ENCODE data around the gene DNAJC22. TPM values are rescaled to one million over a fixed set of nuclear protein-coding genes. Genes with fewer than 3 reads are reported as not detected.

The DNAJC22 gene
- total and polyA plus RNA-seq, 2 of the 13 experiments (the other 11 are each of a cell fraction or from before 2014, with no cell fraction given), result 25.2 to 31.7 TPM

DNA sequence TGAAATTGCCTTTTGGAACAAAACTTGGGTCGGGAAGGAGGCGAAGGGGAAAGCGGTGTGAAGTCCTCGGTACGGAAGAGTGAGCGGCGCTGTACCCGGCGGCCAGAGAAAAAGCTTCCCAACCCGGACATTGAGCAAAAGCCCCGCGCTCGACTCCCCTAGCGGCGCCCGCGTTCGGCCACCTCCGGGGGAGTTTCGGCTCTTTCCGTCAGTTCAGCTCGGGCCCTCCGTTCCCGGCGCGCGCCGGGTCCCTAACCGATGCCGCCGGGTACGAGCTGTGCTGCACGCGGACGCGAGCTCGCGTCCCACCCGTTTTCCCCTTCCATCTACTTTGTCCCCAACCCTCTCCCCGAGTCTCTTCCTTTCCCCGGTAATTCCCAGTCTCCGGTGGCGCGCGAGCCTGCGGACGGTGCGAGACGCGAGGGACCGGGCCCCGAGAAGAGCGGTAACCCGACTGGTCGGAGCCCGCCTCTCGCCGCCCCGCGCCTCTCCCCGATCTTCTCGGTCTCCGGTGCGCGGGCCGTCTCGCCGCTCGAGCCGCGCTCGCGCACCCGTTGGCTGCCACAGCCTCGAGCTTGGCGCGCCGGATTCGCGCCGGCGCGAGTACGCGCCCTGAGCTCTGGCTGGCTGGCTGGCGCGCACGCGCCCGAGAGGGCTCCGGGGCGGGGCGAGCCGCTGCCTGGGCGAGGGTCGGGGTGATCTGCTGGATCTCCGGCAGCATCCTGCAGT is 20.1 kb downstream of the DNAJC22 start (continued):
- TF ChIP-seq, protein P1, sequence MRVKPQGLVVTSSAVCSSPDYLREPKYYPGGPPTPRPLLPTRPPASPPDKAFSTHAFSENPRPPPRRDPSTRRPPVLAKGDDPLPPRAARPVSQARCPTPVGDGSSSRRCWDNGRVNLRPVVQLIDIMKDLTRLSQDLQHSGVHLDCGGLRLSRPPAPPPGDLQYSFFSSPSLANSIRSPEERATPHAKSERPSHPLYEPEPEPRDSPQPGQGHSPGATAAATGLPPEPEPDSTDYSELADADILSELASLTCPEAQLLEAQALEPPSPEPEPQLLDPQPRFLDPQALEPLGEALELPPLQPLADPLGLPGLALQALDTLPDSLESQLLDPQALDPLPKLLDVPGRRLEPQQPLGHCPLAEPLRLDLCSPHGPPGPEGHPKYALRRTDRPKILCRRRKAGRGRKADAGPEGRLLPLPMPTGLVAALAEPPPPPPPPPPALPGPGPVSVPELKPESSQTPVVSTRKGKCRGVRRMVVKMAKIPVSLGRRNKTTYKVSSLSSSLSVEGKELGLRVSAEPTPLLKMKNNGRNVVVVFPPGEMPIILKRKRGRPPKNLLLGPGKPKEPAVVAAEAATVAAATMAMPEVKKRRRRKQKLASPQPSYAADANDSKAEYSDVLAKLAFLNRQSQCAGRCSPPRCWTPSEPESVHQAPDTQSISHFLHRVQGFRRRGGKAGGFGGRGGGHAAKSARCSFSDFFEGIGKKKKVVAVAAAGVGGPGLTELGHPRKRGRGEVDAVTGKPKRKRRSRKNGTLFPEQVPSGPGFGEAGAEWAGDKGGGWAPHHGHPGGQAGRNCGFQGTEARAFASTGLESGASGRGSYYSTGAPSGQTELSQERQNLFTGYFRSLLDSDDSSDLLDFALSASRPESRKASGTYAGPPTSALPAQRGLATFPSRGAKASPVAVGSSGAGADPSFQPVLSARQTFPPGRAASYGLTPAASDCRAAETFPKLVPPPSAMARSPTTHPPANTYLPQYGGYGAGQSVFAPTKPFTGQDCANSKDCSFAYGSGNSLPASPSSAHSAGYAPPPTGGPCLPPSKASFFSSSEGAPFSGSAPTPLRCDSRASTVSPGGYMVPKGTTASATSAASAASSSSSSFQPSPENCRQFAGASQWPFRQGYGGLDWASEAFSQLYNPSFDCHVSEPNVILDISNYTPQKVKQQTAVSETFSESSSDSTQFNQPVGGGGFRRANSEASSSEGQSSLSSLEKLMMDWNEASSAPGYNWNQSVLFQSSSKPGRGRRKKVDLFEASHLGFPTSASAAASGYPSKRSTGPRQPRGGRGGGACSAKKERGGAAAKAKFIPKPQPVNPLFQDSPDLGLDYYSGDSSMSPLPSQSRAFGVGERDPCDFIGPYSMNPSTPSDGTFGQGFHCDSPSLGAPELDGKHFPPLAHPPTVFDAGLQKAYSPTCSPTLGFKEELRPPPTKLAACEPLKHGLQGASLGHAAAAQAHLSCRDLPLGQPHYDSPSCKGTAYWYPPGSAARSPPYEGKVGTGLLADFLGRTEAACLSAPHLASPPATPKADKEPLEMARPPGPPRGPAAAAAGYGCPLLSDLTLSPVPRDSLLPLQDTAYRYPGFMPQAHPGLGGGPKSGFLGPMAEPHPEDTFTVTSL (CRISPR knock-in tag; IDR thresholded peaks at IDR 0.05; ENCODE audit: borderline replicate concordance), result no peak
- TF ChIP-seq KDM3A (CRISPR knock-in tag; IDR thresholded peaks at IDR 0.05; ENCODE audit: low read depth), result no peak
- no peak for TF ChIP-seq SMYD3 (CRISPR knock-in tag; IDR thresholded peaks at IDR 0.05)
- TF ChIP-seq ZNF143 (CRISPR knock-in tag; IDR thresholded peaks at IDR 0.05), result no peak
- no peak for TF ChIP-seq MATR3 (CRISPR knock-in tag; IDR thresholded peaks at IDR 0.05)
- TF ChIP-seq ZBTB21 (CRISPR knock-in tag; IDR thresholded peaks at IDR 0.05), result no peak
- no peak for TF ChIP-seq ZNF326 (CRISPR knock-in tag; IDR thresholded peaks at IDR 0.05; ENCODE audit: borderline replicate concordance)
- TF ChIP-seq, protein P2, sequence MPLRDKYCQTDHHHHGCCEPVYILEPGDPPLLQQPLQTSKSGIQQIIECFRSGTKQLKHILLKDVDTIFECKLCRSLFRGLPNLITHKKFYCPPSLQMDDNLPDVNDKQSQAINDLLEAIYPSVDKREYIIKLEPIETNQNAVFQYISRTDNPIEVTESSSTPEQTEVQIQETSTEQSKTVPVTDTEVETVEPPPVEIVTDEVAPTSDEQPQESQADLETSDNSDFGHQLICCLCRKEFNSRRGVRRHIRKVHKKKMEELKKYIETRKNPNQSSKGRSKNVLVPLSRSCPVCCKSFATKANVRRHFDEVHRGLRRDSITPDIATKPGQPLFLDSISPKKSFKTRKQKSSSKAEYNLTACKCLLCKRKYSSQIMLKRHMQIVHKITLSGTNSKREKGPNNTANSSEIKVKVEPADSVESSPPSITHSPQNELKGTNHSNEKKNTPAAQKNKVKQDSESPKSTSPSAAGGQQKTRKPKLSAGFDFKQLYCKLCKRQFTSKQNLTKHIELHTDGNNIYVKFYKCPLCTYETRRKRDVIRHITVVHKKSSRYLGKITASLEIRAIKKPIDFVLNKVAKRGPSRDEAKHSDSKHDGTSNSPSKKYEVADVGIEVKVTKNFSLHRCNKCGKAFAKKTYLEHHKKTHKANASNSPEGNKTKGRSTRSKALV (CRISPR knock-in tag; IDR thresholded peaks at IDR 0.05), result peak; percentile 57; the same call in 1 of the 2 replicates
- TF ChIP-seq, protein P3, sequence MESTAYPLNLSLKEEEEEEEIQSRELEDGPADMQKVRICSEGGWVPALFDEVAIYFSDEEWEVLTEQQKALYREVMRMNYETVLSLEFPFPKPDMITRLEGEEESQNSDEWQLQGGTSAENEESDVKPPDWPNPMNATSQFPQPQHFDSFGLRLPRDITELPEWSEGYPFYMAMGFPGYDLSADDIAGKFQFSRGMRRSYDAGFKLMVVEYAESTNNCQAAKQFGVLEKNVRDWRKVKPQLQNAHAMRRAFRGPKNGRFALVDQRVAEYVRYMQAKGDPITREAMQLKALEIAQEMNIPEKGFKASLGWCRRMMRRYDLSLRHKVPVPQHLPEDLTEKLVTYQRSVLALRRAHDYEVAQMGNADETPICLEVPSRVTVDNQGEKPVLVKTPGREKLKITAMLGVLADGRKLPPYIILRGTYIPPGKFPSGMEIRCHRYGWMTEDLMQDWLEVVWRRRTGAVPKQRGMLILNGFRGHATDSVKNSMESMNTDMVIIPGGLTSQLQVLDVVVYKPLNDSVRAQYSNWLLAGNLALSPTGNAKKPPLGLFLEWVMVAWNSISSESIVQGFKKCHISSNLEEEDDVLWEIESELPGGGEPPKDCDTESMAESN (CRISPR knock-in tag; conservative IDR thresholded peaks at IDR 0.05), result peak; percentile 66
- peak; percentile 73 for TF ChIP-seq ZNF350 (CRISPR knock-in tag; IDR thresholded peaks at IDR 0.05; ENCODE audit: borderline replicate concordance, low read depth)
- peak; percentile 86 for TF ChIP-seq ZNF430 (CRISPR knock-in tag; IDR thresholded peaks at IDR 0.05)
- TF ChIP-seq REXO4 (CRISPR knock-in tag; IDR thresholded peaks at IDR 0.05; ENCODE audit: borderline replicate concordance), result no peak
- no peak for TF ChIP-seq ZNF282 (IDR thresholded peaks at IDR 0.05; ENCODE audit: partially characterized antibody)
- 0 out of 2 replicates have a peak, but pooled peaks have one; percentile 27 for TF ChIP-seq GATAD2A (CRISPR knock-in tag; IDR thresholded peaks at IDR 0.05)
- TF ChIP-seq EEA1 (CRISPR knock-in tag; IDR thresholded peaks at IDR 0.05; ENCODE audit: borderline replicate concordance), result peak; percentile 73; the same call in 1 of the 2 replicates
- no peak for TF ChIP-seq SCMH1 (CRISPR knock-in tag; IDR thresholded peaks at IDR 0.05; ENCODE audit: borderline replicate concordance)
- TF ChIP-seq, protein P4, sequence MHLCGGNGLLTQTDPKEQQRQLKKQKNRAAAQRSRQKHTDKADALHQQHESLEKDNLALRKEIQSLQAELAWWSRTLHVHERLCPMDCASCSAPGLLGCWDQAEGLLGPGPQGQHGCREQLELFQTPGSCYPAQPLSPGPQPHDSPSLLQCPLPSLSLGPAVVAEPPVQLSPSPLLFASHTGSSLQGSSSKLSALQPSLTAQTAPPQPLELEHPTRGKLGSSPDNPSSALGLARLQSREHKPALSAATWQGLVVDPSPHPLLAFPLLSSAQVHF (CRISPR knock-in tag; IDR thresholded peaks at IDR 0.05), result peak; percentile 61; the same call in 1 of the 2 replicates
